ENCODE results near the gene EN2.

EN2 gene

GRCh38 chr7:155510975-155511701 is 53.2 kb downstream of the EN2 start:
- DNase-seq: no peak

- DNase-seq: no peak
These were observed 53.7 kb downstream of the EN2 start for GRCh38 chr7:155511702-155511996.

- DNase-seq: no peak
These were observed 54.4 kb downstream of the EN2 start for GRCh38 chr7:155512246-155512887.

- DNase-seq: no peak
These were observed 55.8 kb downstream of the EN2 start for GRCh38 chr7:155513543-155514285.

- DNase-seq: no peak
These were observed 56.4 kb downstream of the EN2 start for GRCh38 chr7:155514296-155514695.
